H9 (cell line): ENCODE results near the gene PARVB. TPM values are rescaled to one million over a fixed set of nuclear protein-coding genes. Genes with fewer than 3 reads are reported as not detected.

Source experiments
- DNase-seq: peaks from one replicate; pipeline ENCODE4 v3.0.0-alpha.2; 2017
- H2AFZ ChIP-seq: one replicate; pipeline ENCODE4 v1.6.1; 2013; ENCODE audit warnings: mild to moderate bottlenecking, low read length, control low read depth, moderate library complexity
- H2AK5ac ChIP-seq: 2 replicates; pipeline ENCODE4 v1.6.1; 2013; ENCODE audit warnings: low read length, control low read depth, mixed read lengths; ENCODE audit not compliant: insufficient read length
- H2BK120ac ChIP-seq: one replicate; pipeline ENCODE4 v1.6.1; 2013; ENCODE audit warnings: low read depth, mild to moderate bottlenecking, low read length, control low read depth, inconsistent platforms; ENCODE audit not compliant: poor library complexity, severe bottlenecking
- H2BK12ac ChIP-seq: 2 replicates; pipeline ENCODE4 v1.6.1; 2013; ENCODE audit warnings: low read length, control low read depth, mixed read lengths, low read depth; ENCODE audit not compliant: insufficient read length
- H2BK15ac ChIP-seq: 2 replicates; pipeline ENCODE4 v1.6.1; 2013; ENCODE audit warnings: low read depth, low read length, control low read depth
- H2BK20ac ChIP-seq: one replicate; pipeline ENCODE4 v1.6.1; 2013; ENCODE audit warnings: low read depth, mild to moderate bottlenecking, low read length, control low read depth, inconsistent platforms; ENCODE audit not compliant: poor library complexity, severe bottlenecking
- H2BK5ac ChIP-seq: 2 replicates; pipeline ENCODE4 v1.6.1; 2013; ENCODE audit warnings: low read length, control low read depth, mixed read lengths; ENCODE audit not compliant: insufficient read length
- H3K14ac ChIP-seq: 2 replicates; pipeline ENCODE4 v1.6.1; 2013; ENCODE audit warnings: low read length, control low read depth; ENCODE audit not compliant: insufficient read depth
- H3K18ac ChIP-seq: 2 replicates; pipeline ENCODE4 v1.6.1; 2013; ENCODE audit warnings: low read depth, mild to moderate bottlenecking, mixed read lengths, low read length, control low read depth; ENCODE audit not compliant: insufficient read length
- H3K23ac ChIP-seq: 2 replicates; pipeline ENCODE4 v1.6.1; 2013; ENCODE audit warnings: low read length, control low read depth, mixed read lengths, low read depth; ENCODE audit not compliant: insufficient read length
- H3K23me2 ChIP-seq: 2 replicates; pipeline ENCODE4 v1.6.1; 2013; ENCODE audit warnings: low read depth, mild to moderate bottlenecking, mixed read lengths, low read length, control low read depth; ENCODE audit not compliant: insufficient read length, poor library complexity, severe bottlenecking
- H3K27ac ChIP-seq: 2 replicates; pipeline ENCODE4 v1.5.1; 2013; ENCODE audit warnings: low read length, control low read depth, mixed read lengths, low read depth; ENCODE audit not compliant: insufficient read length
- H3K27me3 ChIP-seq: 2 replicates; pipeline ENCODE4 v1.6.1; 2013; ENCODE audit warnings: low read length, control low read depth, inconsistent platforms; ENCODE audit not compliant: insufficient read depth
- H3K4ac ChIP-seq: 2 replicates; pipeline ENCODE4 v1.6.1; 2013; ENCODE audit warnings: low read depth, mild to moderate bottlenecking, control low read depth, inconsistent platforms, low read length, moderate library complexity
- H3K4me1 ChIP-seq: 2 replicates; pipeline ENCODE4 v1.6.1; 2013; ENCODE audit warnings: low read length, control low read depth, inconsistent platforms; ENCODE audit not compliant: insufficient read depth
- H3K4me2 ChIP-seq: 2 replicates; pipeline ENCODE4 v1.6.1; 2013; ENCODE audit warnings: low read length, control low read depth, mixed read lengths; ENCODE audit not compliant: insufficient read length, insufficient read depth
- H3K56ac ChIP-seq: 2 replicates; pipeline ENCODE4 v1.6.1; 2013; ENCODE audit warnings: low read depth, mild to moderate bottlenecking, mixed read lengths, low read length, control low read depth; ENCODE audit not compliant: insufficient read length
- H3K79me1 ChIP-seq: 2 replicates; pipeline ENCODE4 v1.6.1; 2013; ENCODE audit warnings: low read depth, mild to moderate bottlenecking, moderate library complexity, low read length, control low read depth, inconsistent platforms; ENCODE audit not compliant: insufficient read depth, poor library complexity, severe bottlenecking
- H3K79me2 ChIP-seq: 2 replicates; pipeline ENCODE4 v1.6.1; 2013; ENCODE audit warnings: low read length, control low read depth, inconsistent platforms; ENCODE audit not compliant: insufficient read depth
- H3K9ac ChIP-seq: 2 replicates; pipeline ENCODE4 v1.6.1; 2013; ENCODE audit warnings: low read length, control low read depth, mixed read lengths; ENCODE audit not compliant: insufficient read length; ENCODE audit errors: extremely low read depth
- H3K9me3 ChIP-seq: one replicate; pipeline ENCODE4 v1.6.1; 2013; ENCODE audit warnings: low read depth, low read length, inconsistent platforms; ENCODE audit not compliant: control insufficient read depth
- H3T11ph ChIP-seq: one replicate; pipeline ENCODE4 v1.6.1; 2013; ENCODE audit warnings: mild to moderate bottlenecking, low read length, control low read depth, inconsistent platforms
- H4K20me1 ChIP-seq: one replicate; pipeline ENCODE4 v1.6.1; 2013; ENCODE audit not compliant: control insufficient read depth, insufficient read length, insufficient read depth
- H4K5ac ChIP-seq: 2 replicates; pipeline ENCODE4 v1.6.1; 2013; ENCODE audit warnings: low read depth, mild to moderate bottlenecking, mixed read lengths, low read length, control low read depth; ENCODE audit not compliant: insufficient read length
- H4K8ac ChIP-seq: replicated peaks from 2 replicates; pipeline ENCODE4 v1.6.1; 2013; ENCODE audit warnings: low read length, control low read depth, mixed read lengths, low read depth; ENCODE audit not compliant: insufficient read length
- H4K91ac ChIP-seq: 2 replicates; pipeline ENCODE4 v1.6.1; 2013; ENCODE audit warnings: low read depth, mild to moderate bottlenecking, moderate library complexity, mixed read lengths, low read length, control low read depth; ENCODE audit not compliant: insufficient read length
- H3K27ac Mint-ChIP-seq, 3 experiments: 2 replicates in 2 of 3; 3 replicates in 1 of 3; pipeline ENCODE4 v1.8.0; 2020 to 2021; ENCODE audit warnings: mixed read lengths in 3 of 3, mild to moderate bottlenecking in 1 of 3, moderate library complexity in 1 of 3
- H3K27me3 Mint-ChIP-seq: 2 replicates; pipeline ENCODE4 v1.8.0; 2021; ENCODE audit warnings: low read depth, mild to moderate bottlenecking, moderate library complexity, mixed read lengths
- H3K36me3 Mint-ChIP-seq, 3 experiments: 2 replicates in 2 of 3; 3 replicates in 1 of 3; pipeline ENCODE4 v1.8.0; 2020 to 2021; ENCODE audit warnings: low read depth in 3 of 3, mixed read lengths in 3 of 3; ENCODE audit not compliant: insufficient read depth in 1 of 3
- H3K4me1 Mint-ChIP-seq, 2 experiments: 2 replicates each; pipeline ENCODE4 v1.8.0; 2020; ENCODE audit warnings: mixed read lengths in 2 of 2
- H3K4me3 Mint-ChIP-seq, 2 experiments: 2 replicates in 1 of 2; 3 replicates in 1 of 2; pipeline ENCODE4 v1.8.0; 2020 to 2021; ENCODE audit warnings: mild to moderate bottlenecking in 2 of 2, mixed read lengths in 2 of 2, moderate library complexity in 1 of 2
- H3K9me3 Mint-ChIP-seq, 2 experiments: 2 replicates in 1 of 2; 3 replicates in 1 of 2; pipeline ENCODE4 v1.8.0; 2020; ENCODE audit warnings: mild to moderate bottlenecking in 2 of 2, mixed read lengths in 2 of 2, moderate library complexity in 1 of 2
- CTCF ChIP-seq: fragments of 200-600 bp; sonication (generic); conservative IDR thresholded peaks from 3 replicates; pipeline ENCODE4 v1.8.0; 2021; ENCODE audit warnings: antibody characterized with exemption, mild to moderate bottlenecking
- WGBS: extraction: QIAGEN DNeasy Blood & Tissue Kit; methylation state at CpG from one replicate; pipeline ENCODE4 v1.1.7; 2013; ENCODE audit warnings: missing lambda C conversion rate, low lambda C conversion rate, mixed read lengths; ENCODE audit not compliant: insufficient read length; ENCODE audit errors: extremely low coverage; 5-methylcytosine and 5-hydroxymethylcytosine counted together
- total RNA-seq: library from RNA; stranded (reverse); gene quantifications from 2 replicates; pipeline ENCODE4 v1.2.1, GENCODE V29; 2021

Gene PARVB
- total RNA-seq, 1 experiment from 2014 or later: 15.6 TPM

DNA sequence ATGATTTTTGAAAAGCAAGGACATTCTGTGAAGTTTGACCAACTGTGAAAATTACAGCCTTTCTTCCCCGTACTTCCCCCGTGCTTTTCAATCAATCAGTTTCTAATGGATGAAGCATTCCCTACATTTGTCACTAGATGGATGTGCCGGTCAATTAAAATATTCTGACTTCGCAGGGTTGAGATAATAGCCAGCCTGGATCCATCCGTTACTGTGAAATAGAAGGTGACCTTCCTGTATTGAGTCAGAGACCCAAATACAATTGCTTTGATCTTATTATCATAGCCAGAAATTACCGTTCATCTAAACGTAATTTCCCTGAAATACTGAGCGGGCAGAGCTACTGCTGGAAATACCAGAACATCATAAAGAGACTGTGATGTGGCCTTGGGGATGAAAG, 21.1 kb upstream of the PARVB start:
- no peaks in the 10 kb centered on the region for H3K4me1 ChIP-seq
- H3K23me2 ChIP-seq: no peaks in the 10 kb centered on the region
- H3K27me3 ChIP-seq: no peaks in the 10 kb centered on the region
- Mint-ChIP-seq H3K4me1 (peaks cover 4 to 11% of the 10 kb centered on the region in 2 experiments), H3K4me3 (no peak overlapping the region), H3K36me3 (peaks cover 12 to 26% (median 24%) of the 10 kb centered on the region in 3 experiments; a peak in 6 of 7 replicates), H3K9me3 (peaks cover 7 to 9% of the 10 kb centered on the region in 2 experiments), H3K27me3 (no peaks in the 10 kb centered on the region), H3K27ac (no peak overlapping the region; a peak in 1 of 7 replicates)
- no peaks in the 10 kb centered on the region for H3K9me3 ChIP-seq
- no peak overlapping the region for H3K9ac ChIP-seq
- H2BK20ac ChIP-seq: no peak overlapping the region
- no peak overlapping the region for H3K27ac ChIP-seq
- no peak overlapping the region for H2BK12ac ChIP-seq
- no peak overlapping the region for H2BK15ac ChIP-seq
- H3K79me2 ChIP-seq: no peaks in the 10 kb centered on the region
- H4K20me1 ChIP-seq: no peaks in the 10 kb centered on the region
- no peak overlapping the region for H2BK120ac ChIP-seq
- no peak overlapping the region for H3K18ac ChIP-seq
- no peak overlapping the region for H3K4me2 ChIP-seq
- no peak overlapping the region for H3T11ph ChIP-seq
- DNase-seq: no peak
- H3K4ac ChIP-seq: no peak overlapping the region
- no peak overlapping the region for H4K91ac ChIP-seq
- no peaks in the 10 kb centered on the region for H3K79me1 ChIP-seq
- no peak overlapping the region for H4K8ac ChIP-seq
- H2AFZ ChIP-seq: no peak overlapping the region
- no peak overlapping the region for H4K5ac ChIP-seq
- H3K56ac ChIP-seq: no peak overlapping the region
- TF ChIP-seq CTCF: no peak
- H2AK5ac ChIP-seq: no peak overlapping the region
- H3K14ac ChIP-seq: no peak overlapping the region
- no peak overlapping the region for H3K23ac ChIP-seq
- WGBS: no CpG with 5 or more reads among the region's 8 CpGs
- no peak overlapping the region for H2BK5ac ChIP-seq
